Body of pancreas (tissue), 4 donors: ENCODE results near the gene RANBP17.
"Not testable (repeated sequence)": the region's sequence is repeated elsewhere in the genome, so short reads cannot be mapped to it uniquely, and the experiment has no call there.

Source experiments
- POLR2A ChIP-seq, 3 donors: fragments of 450-650 bp; IDR thresholded peaks; one replicate each; pipeline ENCODE4 v1.6.1; 2016; ENCODE audit warnings: antibody characterized with exemption in 3 of 3, mild to moderate bottlenecking in 2 of 3
- TF ChIP-seq, protein P1 (sequence below), 7 experiments: fragments of 450-650 bp in 4 of 7; fragments of 200-600 bp in 3 of 7; sonication (generic) in 3 of 7; IDR thresholded peaks; one replicate each; pipeline ENCODE4 v1.5.1; 2016 to 2019; ENCODE audit warnings: antibody characterized with exemption in 7 of 7

- TF ChIP-seq, protein P1, sequence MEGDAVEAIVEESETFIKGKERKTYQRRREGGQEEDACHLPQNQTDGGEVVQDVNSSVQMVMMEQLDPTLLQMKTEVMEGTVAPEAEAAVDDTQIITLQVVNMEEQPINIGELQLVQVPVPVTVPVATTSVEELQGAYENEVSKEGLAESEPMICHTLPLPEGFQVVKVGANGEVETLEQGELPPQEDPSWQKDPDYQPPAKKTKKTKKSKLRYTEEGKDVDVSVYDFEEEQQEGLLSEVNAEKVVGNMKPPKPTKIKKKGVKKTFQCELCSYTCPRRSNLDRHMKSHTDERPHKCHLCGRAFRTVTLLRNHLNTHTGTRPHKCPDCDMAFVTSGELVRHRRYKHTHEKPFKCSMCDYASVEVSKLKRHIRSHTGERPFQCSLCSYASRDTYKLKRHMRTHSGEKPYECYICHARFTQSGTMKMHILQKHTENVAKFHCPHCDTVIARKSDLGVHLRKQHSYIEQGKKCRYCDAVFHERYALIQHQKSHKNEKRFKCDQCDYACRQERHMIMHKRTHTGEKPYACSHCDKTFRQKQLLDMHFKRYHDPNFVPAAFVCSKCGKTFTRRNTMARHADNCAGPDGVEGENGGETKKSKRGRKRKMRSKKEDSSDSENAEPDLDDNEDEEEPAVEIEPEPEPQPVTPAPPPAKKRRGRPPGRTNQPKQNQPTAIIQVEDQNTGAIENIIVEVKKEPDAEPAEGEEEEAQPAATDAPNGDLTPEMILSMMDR (IDR thresholded peaks at IDR 0.05): not testable (repeated sequence)
- TF ChIP-seq POLR2A (IDR thresholded peaks at IDR 0.05): not testable (repeated sequence)
Observed at GRCh38 chr5:170870390-170870789, 8.6 kb downstream of the RANBP17 start.
